ENCODE measurements around the gene CDKAL1.

The CDKAL1 gene

GRCh38 chr6:20538131-20538662 lies 3.9 kb downstream of the CDKAL1 start:
- no peak overlapping the region for H3K4me3 ChIP-seq (ENCODE audit: low read depth, low read length)
- DNase-seq (ENCODE audit: low read depth), result no peak
- TF ChIP-seq CTCF (conservative IDR thresholded peaks at IDR 0.05; ENCODE audit: low read depth, low read length), result no peak

GRCh38 chr6:20538907-20539306 lies 4.7 kb downstream of the CDKAL1 start:
- H3K4me3 ChIP-seq (ENCODE audit: low read depth, low read length), result no peak overlapping the region
- no peak for TF ChIP-seq CTCF (conservative IDR thresholded peaks at IDR 0.05; ENCODE audit: low read depth, low read length)
- no peak for DNase-seq (ENCODE audit: low read depth)

- TF ChIP-seq CTCF (conservative IDR thresholded peaks at IDR 0.05; ENCODE audit: low read depth, low read length), result no peak
- DNase-seq (ENCODE audit: low read depth), result no peak
These were observed 5.1 kb downstream of the CDKAL1 start for GRCh38 chr6:20539387-20539786.

GRCh38 chr6:20540683-20541082 lies 6.4 kb downstream of the CDKAL1 start:
- no peak overlapping the region for H3K4me3 ChIP-seq (ENCODE audit: low read depth, low read length)
- no peak for TF ChIP-seq CTCF (conservative IDR thresholded peaks at IDR 0.05; ENCODE audit: low read depth, low read length)
- DNase-seq (ENCODE audit: low read depth), result peak; percentile 81

More at GRCh38 chr6:20539387-20539786, 5.1 kb downstream of the CDKAL1 start:
- no peak overlapping the region for H3K4me3 ChIP-seq (ENCODE audit: low read depth, low read length)

GRCh38 chr6:20541382-20541781 lies 7.1 kb downstream of the CDKAL1 start:
- no peak for DNase-seq (ENCODE audit: low read depth)
- no peak overlapping the region for H3K4me3 ChIP-seq (ENCODE audit: low read depth, low read length)
- TF ChIP-seq CTCF (conservative IDR thresholded peaks at IDR 0.05; ENCODE audit: low read depth, low read length), result no peak

- H3K4me3 ChIP-seq (ENCODE audit: low read depth, low read length), result no peak overlapping the region
- DNase-seq (ENCODE audit: low read depth), result peak; percentile 93
These were observed 8.8 kb downstream of the CDKAL1 start for GRCh38 chr6:20542927-20543602.

More at GRCh38 chr6:20542927-20543602, 8.8 kb downstream of the CDKAL1 start:
- TF ChIP-seq CTCF (conservative IDR thresholded peaks at IDR 0.05; ENCODE audit: low read depth, low read length), result no peak

Measured in choroid plexus epithelial cell (primary cell).